Measurements from ENCODE around the gene DENND2D. TPM values are rescaled to one million over a fixed set of nuclear protein-coding genes. Genes with fewer than 3 reads are reported as not detected.

The DENND2D gene
- total and polyA plus RNA-seq, 2 donors from 2014 or later, result 45.3 to 81.0 TPM

GRCh38 chr1:111204983-111205713 lies 4.7 kb upstream of the DENND2D start:
- FAIRE-seq, result no peak
- H3K27me3 ChIP-seq (ENCODE audit: control insufficient read depth, insufficient read depth, low read length), result peaks cover 3% of the 10 kb centered on the region
- H3K27ac ChIP-seq (ENCODE audit: low read depth in 2 of 2, low read length in 2 of 2), result no peak overlapping the region
- peak overlapping the region in 1 of 3 donors; percentile 55 for H3K4me3 ChIP-seq (ENCODE audit: low read length in 3 of 3)
- H3K36me3 ChIP-seq (ENCODE audit: control insufficient read depth in 2 of 3, insufficient read depth in 3 of 3, low read length in 3 of 3), result no peaks in the 10 kb centered on the region
- DNase-seq, result no peak
- no peaks in the 10 kb centered on the region for H3K9me3 ChIP-seq (ENCODE audit: control insufficient read depth in 2 of 3, insufficient read depth in 1 of 3, low read length in 3 of 3)
- intact Hi-C loops (cut with DNase I), result no loop called here
- no peak overlapping the region for H3K9ac ChIP-seq (ENCODE audit: low read length in 3 of 3)
- no peak for TF ChIP-seq CTCF (IDR thresholded peaks at IDR 0.05; ENCODE audit: borderline replicate concordance, extremely low read depth, insufficient read depth)
- peaks cover 0 to 29% (median 17%) of the 10 kb centered on the region in 3 donors for H3K4me1 ChIP-seq (ENCODE audit: control insufficient read depth in 2 of 3, insufficient read depth in 2 of 3, low read depth in 1 of 3, low read length in 3 of 3)

GRCh38 chr1:111204201-111204982 lies 3.9 kb upstream of the DENND2D start:
- no peaks in the 10 kb centered on the region for H3K9me3 ChIP-seq (ENCODE audit: control insufficient read depth in 2 of 3, insufficient read depth in 1 of 3, low read length in 3 of 3)
- intact Hi-C loops (cut with DNase I), result no loop called here
- H3K27ac ChIP-seq (ENCODE audit: low read depth in 2 of 2, low read length in 2 of 2), result peak overlapping the region; percentile 89 to 92
- DNase-seq (peak in 4 of 5 donors; percentile 19 to 95 (median 52)), FAIRE-seq (no peak)
- peaks cover 0 to 35% (median 24%) of the 10 kb centered on the region in 3 donors for H3K4me1 ChIP-seq (ENCODE audit: control insufficient read depth in 2 of 3, insufficient read depth in 2 of 3, low read depth in 1 of 3, low read length in 3 of 3)
- H3K36me3 ChIP-seq (ENCODE audit: control insufficient read depth in 2 of 3, insufficient read depth in 3 of 3, low read length in 3 of 3), result no peaks in the 10 kb centered on the region
- peaks cover 3% of the 10 kb centered on the region for H3K27me3 ChIP-seq (ENCODE audit: control insufficient read depth, insufficient read depth, low read length)
- H3K4me3 ChIP-seq (ENCODE audit: low read length in 3 of 3), result peak overlapping the region; percentile 39 to 67 (median 55)
- H3K9ac ChIP-seq (ENCODE audit: low read length in 3 of 3), result peak overlapping the region in 1 of 3 donors; percentile 41
- no peak for TF ChIP-seq CTCF (IDR thresholded peaks at IDR 0.05; ENCODE audit: borderline replicate concordance, extremely low read depth, insufficient read depth)

GRCh38 chr1:111203681-111204200 lies 3.3 kb upstream of the DENND2D start:
- intact Hi-C loops (cut with DNase I), result no loop called here

More at GRCh38 chr1:111203681-111204200, 3.3 kb upstream of the DENND2D start:
- Histone ChIP-seq H3K4me3 (ENCODE audit: low read length in 3 of 3) (peak overlapping the region in 2 of 3 donors; percentile 11 to 55), H3K27ac (ENCODE audit: low read depth in 2 of 2, low read length in 2 of 2) (peak overlapping the region; percentile 89 to 92), H3K9ac (ENCODE audit: low read length in 3 of 3) (peak overlapping the region in 1 of 3 donors; percentile 80), H3K4me1 (ENCODE audit: control insufficient read depth in 2 of 3, insufficient read depth in 2 of 3, low read depth in 1 of 3, low read length in 3 of 3) (peaks cover 0 to 35% (median 24%) of the 10 kb centered on the region in 3 donors), H3K36me3 (ENCODE audit: control insufficient read depth in 2 of 3, insufficient read depth in 3 of 3, low read length in 3 of 3) (no peaks in the 10 kb centered on the region), H3K9me3 (ENCODE audit: control insufficient read depth in 2 of 3, insufficient read depth in 1 of 3, low read length in 3 of 3) (no peaks in the 10 kb centered on the region), H3K27me3 (ENCODE audit: control insufficient read depth, insufficient read depth, low read length) (peaks cover 3% of the 10 kb centered on the region)
- TF ChIP-seq CTCF (IDR thresholded peaks at IDR 0.05; ENCODE audit: borderline replicate concordance, extremely low read depth, insufficient read depth), result no peak
- FAIRE-seq (no peak), DNase-seq (peak; percentile 30 to 96 (median 62))

Measured in kidney (tissue), 14 donors.